Renal cortical epithelial cell (primary cell): Measurements from ENCODE around the gene CLMP. TPM values are rescaled to one million over a fixed set of nuclear protein-coding genes. Genes with fewer than 3 reads are reported as not detected.
A peak's percentile ranks its signal among the peaks of the same experiment; 100 is the strongest.
"Not testable (repeated sequence)": the region's sequence is repeated elsewhere in the genome, so short reads cannot be mapped to it uniquely, and the experiment has no call there.

Experiments used
- DNase-seq: peaks from one replicate; pipeline ENCODE4 v3.0.0-alpha.2; 2011; ENCODE audit warnings: low read depth
- total RNA-seq: library from RNA; depleted of rRNA; stranded (reverse); fragments of >200 nt; gene quantifications from 2 replicates; pipeline ENCODE4 v1.2.3, GENCODE V29; 2014

The CLMP gene
- total RNA-seq, 1 donor from 2014 or later: 48.9 TPM

DNA sequence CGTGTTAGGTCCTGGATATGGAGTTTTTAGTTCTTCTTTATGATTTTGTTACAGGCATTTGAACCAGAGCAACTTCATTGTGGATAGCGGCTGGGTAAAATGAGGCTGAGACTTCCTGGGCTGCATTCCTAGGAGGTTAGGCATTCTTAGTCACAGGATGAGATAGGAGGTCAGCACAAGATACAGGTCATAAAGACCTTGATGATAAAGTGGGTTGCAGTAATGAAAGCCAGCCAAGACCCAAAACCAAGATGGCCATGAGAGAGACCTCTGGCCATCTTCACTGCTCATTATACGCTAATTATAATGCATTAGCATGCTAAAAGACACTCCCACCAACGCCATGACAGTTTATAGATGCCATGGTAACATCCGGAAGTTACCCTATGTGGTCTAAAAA is 23.4 kb upstream of the CLMP start:
- peak; percentile 41 for DNase-seq

DNA sequence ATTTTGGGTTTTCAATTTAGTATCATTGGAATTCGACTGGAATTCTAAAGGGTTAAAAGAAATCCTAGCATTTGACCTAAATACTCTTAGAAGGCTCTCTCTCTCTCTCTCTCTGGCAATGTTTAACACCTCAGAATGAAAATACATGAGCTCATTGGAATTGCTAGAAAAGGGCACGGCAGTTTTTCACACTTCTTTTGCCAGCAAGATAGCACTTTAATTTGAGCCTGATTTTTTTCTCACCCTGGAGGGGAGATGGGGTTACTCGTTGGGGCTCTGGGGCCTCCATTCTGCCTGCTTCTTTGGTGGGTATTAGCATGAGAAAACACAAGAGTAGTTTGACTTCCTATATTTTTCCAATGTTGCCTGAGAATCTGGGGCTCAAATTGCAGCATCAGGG is 22.8 kb upstream of the CLMP start:
- DNase-seq: peak; percentile 89

DNA sequence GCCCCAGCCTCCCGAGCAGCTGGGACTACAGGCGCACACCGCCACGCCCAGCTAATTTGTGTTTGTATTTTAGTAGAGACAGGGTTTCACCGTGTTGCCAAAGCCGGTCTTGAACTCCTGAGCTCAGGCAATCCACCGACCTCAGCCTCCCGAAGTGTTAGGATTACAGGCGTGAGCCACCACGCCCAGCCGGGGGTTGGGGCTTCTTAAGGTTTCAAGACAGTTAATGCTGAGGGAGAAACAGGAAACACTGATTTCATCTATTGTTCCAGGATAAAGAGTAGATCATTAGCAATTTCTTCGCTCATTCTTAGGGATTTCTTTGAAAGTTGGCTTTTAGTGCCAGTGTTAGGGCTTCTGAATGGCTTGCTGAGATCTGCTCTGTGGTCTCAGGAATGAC is 21.2 kb upstream of the CLMP start:
- DNase-seq: no peak

DNA sequence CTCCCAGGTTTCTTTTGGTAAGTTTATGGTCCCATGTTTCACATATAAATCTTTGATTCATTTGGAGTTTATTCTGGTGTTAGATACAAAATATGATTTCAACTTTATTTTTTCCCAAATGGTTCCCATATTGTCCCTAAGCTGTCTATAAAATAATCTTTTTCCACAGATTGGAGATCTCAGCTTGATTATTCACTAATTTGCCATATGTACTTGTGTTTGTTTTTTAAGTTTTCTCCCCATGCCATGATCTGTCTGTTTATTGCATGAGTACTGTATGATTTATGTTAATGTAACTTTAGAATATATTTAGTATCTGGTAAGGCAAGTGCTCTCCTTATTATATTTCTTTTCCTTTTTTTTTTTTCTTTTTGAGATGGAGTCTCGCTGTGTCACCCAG is 19.9 kb upstream of the CLMP start:
- no peak for DNase-seq

DNA sequence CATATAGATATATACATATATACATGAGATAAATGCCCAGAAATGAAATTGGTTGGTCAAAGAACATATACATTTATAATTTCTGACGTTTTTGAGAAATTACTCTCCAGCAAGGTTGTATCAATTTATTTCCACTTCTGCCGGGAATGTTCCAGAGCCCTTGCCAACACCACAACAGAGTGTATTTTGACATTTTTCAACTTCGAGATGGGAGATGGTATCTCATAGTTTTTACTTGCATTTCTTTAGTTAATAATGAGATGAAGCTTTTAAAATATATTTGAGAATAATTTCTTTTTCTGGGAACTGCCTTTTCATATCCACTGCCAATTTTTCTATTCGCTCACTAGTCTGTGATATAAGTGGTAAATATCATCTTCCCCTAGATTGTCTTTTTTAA is 19.3 kb upstream of the CLMP start:
- no peak for DNase-seq

DNA sequence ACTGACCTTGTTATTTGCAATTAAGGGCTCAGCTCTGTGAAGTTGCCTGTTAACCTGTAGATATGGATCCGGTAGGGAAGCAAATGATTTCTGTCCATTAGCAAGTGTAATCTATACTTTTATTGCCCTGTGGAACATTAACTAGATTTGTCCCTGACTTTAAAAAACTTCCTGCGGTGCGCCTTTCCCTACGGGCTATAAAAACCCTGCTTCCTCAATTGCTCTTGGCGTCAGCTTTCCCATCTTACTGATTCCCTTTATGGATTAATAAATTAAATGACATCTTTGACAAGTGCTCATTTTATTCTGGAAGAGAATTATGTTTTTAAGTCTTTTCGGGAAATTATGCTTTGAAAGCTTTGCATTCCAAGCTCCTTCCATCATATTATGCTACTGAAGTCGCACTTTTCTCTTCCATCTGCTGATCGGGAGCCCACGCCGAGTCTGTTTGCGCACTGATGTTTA is 18.3 kb upstream of the CLMP start:
- DNase-seq: no peak

DNA sequence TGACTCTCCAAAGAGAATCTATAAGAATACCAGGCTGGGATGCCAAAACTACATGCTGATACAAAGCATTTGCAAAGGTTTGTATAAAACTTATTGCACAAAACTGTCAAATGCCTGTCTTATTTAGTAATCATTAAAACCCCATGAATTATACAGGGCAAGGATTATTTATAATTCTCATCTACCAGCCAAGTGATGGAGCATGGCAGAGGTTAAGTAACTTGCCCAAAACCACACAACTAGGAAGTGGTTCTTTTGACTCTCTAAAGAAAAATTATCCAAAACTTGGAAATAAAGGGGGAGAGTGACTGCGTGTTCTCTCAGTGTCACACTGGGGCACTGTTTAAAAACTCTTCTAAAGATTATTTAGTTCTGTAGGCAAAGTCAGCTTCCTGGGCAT is 17.4 kb upstream of the CLMP start:
- no peak for DNase-seq

DNA sequence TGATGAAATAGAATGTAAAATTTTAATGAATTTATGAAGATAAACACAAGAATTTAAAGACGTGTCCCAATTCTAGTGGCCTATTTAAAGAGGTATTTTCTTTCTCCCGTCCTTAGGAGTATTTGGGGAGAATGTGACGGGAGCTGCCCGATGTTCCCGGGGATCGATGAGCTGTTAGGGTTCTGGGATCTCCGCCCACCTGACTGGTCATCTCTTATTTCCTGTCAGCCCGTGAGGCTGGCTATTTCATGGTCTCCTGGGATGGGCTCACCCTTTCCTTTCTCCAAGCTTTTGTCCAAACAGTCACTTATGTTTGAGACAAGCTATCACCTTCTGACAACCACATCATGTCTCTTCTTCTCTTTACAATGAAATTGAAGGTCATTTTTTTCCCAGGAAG is 16.9 kb upstream of the CLMP start:
- DNase-seq: no peak

DNA sequence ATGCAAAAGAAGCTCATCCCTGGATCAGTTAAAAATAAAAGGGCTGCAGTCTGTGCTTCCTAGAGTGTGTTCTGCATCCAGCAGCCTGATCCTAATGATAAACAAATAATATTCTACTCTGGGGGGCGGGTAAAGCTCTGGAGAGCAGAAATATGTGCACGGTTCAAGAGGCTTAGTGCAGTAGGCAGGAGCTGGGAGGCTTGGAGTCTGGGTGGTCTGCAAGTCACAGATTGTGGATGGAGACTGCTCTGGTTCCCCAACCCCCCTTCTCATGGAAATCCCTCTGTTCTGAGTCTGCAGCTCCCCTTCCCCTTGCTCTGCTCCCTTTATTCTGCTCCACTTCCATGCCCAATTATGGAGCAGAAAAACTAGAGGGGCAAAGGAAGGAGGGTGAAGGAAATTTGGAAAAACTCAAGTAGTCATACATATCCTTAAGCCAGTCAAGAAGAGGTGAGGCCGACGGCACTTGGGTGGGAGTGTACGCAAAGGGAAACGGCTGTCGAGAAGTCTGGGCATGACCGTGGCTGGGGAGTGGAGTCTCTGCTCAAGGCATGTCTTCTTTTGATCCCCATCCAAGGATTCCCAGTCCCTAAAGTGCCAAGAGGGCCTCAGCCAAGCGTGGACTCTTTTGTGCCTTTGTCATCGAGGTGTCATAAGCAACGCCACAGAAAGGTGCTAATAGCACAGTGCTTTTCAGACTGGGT is 16.3 kb upstream of the CLMP start:
- no peak for DNase-seq

DNA sequence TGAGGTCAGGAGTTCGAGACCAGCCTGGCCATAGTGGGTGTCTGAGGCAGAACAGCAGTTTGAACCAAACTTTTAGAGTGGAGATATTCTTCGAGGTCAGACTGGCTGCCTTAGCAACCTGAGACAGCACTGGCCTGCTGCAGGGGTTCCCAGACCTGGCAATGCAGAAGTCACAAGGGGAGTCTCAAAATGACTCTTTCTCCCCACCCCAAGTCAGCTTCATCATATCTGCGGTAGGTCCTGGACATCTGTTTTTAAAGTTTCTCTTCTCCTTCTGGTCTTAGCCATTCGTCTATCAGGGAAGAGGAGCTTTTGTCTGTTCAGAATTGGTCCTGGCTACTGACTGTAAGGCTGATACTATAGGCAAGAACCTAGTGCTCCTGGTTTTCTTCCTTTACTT is 14.5 kb upstream of the CLMP start:
- DNase-seq: no peak

DNA sequence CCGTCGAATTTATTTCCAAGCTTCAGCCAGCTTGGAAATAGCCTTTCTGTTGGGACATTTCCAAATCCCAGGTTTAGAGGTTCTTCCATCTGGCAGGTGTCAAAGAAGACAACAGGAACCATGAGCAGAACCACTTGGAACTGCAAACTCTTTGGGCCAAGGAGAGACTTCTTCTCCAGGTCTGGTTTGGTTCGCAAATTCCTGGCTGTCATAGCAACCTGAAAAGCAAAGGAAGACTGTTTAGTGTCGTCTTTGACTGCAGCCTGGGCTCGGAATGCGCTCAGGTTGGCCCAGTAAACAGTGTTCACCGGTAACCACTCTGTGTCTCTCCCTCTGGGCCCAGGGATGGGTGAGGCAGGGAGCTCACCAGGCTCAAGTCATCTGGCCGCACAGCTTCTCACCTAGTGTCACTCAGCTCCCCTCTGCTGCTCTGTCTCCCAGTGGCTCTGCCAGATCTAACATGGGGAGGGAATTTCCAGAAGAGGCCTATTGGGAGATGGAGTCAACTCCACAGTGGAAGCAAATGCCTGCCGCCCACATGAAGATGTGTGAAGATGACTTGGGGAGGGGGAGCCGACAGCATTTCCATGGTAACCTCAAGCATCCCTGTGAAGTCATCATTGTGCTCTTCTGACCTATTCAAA is 11.9 kb upstream of the CLMP start:
- no peak for DNase-seq

DNA sequence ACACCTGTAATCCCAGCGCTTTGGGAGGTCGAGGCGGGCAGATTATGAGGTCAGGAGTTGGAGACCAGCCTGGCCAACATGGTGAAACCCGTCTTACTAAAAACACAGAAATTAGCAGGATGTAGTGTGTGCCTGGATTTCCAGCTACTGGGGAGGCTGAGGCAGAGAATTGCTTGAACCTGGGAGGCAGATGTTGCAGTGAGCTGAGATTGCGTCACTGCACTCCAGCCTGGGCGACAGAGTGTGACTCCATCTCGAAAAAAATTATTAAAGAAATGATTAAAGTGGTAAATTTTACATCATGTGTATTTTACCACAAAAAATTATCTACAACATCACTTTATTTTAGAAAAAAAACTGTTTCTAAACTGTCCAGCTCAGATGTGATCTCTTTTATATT is 11.0 kb upstream of the CLMP start:
- not testable (repeated sequence) for DNase-seq

DNA sequence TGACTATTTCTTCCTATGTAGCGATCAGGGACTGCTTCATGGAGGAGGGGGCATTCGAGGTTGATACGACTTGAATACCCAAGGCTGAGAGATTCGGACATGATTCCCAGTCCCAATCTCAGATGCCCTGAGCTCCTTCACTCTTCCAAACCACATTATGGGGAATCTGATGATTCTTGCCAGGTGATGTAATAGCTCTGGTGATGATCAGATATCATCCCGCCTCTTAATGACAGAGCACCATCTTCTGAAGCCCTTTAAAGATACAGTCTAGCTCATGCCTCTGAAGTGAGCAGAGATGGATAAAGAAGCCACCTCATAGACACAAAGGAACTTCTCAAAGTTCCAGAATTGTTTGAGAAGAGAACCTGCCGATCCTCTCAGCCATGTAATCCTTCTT is 8.9 kb upstream of the CLMP start:
- DNase-seq: no peak

DNA sequence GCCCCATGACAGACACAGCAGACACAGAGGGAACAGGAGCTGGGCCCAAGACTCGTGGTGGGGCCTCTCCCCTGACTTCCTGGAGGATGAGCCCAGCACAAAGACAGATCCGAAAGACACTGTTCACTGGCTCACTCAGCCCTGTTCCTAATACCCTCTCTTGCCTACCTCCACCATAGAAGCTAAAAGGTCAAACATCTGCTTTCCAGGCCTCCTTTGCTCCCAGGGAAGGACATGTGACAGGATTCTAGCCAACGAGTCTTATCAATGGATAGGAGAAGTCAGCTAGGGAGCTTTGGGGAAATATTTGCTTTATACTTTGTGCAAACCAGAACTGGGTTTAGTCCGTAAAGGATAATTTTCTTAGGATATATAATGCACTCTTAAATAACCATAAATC is 8.4 kb upstream of the CLMP start:
- DNase-seq: no peak

DNA sequence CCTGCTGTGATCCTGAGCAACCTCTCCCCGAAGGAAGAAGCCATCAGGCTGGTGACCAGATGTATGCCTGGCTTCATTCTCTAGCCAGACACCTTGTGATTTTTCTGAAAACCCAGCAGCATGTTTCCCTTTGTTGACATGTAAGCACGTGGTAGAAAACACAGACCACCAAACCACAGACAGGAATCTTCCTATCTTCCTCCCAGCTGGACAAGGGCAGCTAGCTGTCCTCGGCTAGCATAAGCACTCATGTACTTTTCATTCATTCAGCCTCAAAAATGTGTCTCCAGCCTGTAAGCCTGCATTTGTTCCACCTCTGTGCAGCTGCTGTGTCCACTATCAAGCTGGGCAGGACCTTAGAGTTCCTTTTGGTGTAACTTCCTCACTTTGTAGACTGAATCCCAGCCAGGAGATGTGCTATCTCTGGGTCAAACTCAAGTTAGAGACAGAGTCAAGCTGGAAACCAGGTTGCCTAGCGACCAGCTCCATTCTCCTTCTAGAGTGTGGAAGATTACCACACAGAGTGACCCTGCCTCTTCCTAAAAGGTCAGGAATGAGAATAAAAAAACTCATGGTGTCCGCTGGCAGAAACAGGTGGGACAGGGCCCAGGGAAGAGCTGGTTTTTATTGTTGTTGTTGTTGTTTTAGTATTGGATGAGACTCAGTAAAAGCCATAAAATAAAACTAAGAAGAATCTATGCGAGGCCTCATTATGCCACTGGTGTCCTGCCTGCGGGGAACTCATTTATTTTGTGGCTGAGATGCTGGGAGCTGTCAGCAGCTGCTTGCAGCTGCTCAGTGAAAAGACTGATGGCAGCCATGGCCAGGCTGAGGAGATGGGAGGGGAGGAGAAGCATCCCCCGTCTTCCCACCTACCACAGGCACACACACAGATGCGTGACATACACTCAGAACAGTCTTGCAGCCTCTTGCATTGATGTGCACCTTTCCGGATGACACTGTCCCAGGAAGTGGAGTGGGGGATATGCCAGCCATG is 7.4 kb upstream of the CLMP start:
- no peak for DNase-seq

DNA sequence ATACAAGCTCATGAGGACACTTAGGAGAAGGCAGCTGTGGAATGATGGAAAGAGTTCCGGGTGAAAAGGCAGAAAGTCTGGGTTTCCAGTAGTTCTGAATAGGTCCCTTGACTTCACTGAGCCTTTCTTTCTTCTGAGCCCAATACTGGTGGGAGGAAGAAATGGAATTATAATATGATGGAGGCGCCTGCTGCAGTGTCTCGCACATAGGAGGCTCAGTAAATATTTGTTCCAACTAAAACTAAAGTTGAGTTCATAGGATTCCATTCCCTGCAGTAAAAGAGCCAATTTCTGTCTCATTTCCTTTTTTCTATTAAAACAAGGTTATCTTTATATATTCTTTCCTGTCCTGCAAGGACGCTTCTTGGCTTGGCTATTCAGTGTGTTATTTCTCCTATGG is 5.2 kb upstream of the CLMP start:
- DNase-seq: no peak

DNA sequence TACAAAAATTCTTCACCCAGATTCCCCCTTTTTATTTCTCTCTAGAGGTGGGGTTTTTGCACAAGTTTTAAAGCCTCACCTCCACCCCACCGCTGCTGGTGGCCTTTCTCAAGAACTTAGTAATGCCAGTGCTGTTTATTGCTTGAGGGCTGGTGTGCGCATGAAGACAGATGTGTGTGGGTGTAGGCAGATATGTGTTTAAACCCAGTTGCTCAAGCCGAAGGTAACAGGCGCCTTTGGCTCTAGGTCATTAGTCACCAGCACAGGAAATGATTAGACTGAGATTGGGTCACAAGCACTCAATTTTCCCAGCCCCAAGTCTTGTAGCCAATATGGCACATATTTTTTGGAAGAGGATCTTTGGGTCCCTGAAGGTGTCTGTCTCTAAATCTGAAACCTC is 2.7 kb upstream of the CLMP start:
- DNase-seq: peak; percentile 95

DNA sequence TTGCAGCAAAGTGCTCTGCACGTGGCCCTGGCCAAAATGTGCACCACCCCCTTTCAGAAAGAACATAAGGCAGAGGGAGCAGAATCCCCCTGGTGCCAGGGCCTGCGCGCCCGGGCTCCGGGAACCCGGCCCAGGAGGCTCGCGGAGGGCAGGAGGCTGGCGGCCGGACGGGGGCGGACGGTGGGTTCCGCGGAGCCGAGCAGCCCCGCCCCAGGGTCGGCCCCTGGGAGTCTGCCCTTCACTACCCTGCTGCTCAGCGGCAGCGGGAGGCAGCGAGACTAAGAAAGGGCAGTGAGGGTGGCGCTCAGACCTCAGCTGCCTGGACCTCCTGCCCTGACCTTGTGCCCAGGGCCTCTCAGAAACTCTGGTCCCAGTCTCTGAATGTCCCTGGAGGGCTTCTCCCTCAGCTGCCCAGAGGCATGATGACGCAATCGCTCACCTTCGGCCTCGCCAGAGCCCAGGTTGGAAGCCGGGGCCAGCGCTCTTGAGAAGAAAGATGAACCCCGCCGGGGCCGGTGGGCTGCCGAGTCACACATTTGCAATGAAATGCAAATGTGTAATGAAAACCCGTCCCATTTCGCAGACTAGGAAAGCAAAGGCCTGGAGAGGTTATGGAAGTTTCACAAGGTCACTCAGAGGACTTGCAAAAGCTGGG is 1.1 kb upstream of the CLMP start:
- DNase-seq: no peak

DNA sequence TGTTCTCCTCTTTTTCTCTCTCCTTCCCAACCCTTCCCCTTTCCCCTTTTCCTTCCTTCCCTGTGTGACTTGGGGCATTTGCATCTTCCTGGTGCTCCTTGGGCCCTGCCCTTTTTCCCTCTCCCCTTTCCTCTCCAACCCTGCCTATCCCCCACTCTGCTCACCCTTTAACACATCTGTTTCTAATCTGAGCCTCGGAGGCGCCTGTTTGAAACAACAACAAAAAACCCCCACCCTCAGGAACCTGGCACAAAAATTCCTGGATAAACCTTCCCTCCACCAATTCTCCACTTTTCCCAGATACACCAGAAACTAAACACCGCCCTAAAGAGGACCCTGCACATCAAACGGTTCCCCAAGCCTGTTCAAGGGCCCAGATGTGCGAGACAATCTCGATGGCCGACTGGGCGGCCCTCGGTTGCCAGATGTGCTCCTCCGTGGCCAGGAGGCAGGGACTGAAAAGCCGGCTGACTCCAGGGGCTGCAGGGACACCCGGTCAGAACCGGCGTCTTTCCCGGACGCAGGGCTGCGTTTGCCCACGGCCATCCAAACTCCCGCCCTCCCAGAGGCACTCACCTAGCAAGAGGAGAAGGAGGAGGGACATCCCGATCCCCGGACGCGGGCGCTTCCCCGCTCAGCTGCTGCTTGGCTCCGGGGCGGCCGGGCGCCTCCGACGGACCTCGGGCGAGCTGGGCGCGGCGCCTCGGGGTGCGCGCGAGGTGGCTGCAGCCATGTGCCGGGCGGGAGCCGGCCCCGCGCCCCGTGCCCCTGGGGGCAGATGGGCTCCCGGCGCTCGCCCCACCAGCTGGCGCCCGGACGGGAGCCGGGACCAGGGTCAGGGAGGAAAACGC is 486 bp downstream of the CLMP start:
- no peak for DNase-seq

DNA sequence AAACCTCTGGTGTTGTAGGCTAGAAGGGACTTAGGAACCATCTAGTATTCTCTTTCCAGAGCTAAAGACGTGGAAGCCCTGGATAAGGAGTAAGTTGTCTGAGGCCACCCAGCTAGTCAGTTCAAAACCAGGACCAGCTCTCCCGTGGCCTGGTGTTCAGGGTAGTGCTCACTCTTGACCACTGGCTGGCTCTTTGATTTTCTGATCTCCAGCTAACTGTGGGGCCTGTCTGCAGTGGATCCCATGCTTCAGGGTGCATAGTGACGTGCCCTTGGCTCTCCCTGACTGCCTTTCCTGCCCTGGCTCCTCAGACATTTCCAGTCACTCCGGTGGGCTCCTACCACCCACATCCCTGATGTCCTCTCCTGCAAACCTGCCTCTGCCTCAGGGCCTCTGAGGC is 1.3 kb downstream of the CLMP start:
- DNase-seq: no peak

DNA sequence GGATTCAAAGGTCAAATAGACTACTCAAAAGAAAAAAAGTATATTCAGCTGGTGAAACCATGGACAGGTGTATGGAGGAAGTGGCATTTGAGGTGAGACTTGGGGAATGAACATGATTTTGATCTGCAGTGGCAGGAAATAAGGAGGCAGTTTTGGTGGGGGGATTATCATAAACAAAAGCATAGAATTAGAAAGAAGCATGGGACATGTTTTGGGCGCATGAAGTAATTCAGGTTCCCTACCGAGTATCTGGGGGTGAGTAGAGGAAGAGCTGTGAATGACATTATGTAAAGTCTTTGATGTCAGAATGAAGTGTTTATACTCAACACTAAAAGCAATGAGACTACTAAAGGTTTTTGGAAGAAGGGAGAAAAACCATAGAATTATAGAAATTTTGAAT is 3.1 kb downstream of the CLMP start:
- DNase-seq: no peak
